BLaER1 (cell line): ENCODE data around the gene SLC22A23.
A peak's percentile ranks its signal among the peaks of the same experiment; 100 is the strongest.

Experiments
- H3K27ac ChIP-seq: shearing (Covaris generic); formaldehyde crosslinking; 2 replicates; pipeline ENCODE4 v1.8.1; 2022
- H3K27me3 ChIP-seq: shearing (Covaris generic); formaldehyde crosslinking; 2 replicates; pipeline ENCODE4 v1.8.1; 2022
- H3K36me3 ChIP-seq: shearing (Covaris generic); formaldehyde crosslinking; 2 replicates; pipeline ENCODE4 v1.8.1; 2022
- H3K4me1 ChIP-seq: shearing (Covaris generic); formaldehyde crosslinking; 2 replicates; pipeline ENCODE4 v1.8.1; 2022
- H3K4me2 ChIP-seq: shearing (Covaris generic); formaldehyde crosslinking; 2 replicates; pipeline ENCODE4 v1.8.1; 2022
- H3K4me3 ChIP-seq: shearing (Covaris generic); formaldehyde crosslinking; 2 replicates; pipeline ENCODE4 v1.8.1; 2022
- H3K9ac ChIP-seq: shearing (Covaris generic); formaldehyde crosslinking; 2 replicates; pipeline ENCODE4 v1.8.1; 2022
- H3K9me3 ChIP-seq: shearing (Covaris generic); formaldehyde crosslinking; 2 replicates; pipeline ENCODE4 v1.8.1; 2022
- H4K20me1 ChIP-seq: shearing (Covaris generic); formaldehyde crosslinking; 2 replicates; pipeline ENCODE4 v1.8.1; 2022
- Cebpa-rat ChIP-seq: shearing (Covaris generic); IDR thresholded peaks from 2 replicates; pipeline ENCODE4 v1.8.1; 2022

Gene SLC22A23

DNA sequence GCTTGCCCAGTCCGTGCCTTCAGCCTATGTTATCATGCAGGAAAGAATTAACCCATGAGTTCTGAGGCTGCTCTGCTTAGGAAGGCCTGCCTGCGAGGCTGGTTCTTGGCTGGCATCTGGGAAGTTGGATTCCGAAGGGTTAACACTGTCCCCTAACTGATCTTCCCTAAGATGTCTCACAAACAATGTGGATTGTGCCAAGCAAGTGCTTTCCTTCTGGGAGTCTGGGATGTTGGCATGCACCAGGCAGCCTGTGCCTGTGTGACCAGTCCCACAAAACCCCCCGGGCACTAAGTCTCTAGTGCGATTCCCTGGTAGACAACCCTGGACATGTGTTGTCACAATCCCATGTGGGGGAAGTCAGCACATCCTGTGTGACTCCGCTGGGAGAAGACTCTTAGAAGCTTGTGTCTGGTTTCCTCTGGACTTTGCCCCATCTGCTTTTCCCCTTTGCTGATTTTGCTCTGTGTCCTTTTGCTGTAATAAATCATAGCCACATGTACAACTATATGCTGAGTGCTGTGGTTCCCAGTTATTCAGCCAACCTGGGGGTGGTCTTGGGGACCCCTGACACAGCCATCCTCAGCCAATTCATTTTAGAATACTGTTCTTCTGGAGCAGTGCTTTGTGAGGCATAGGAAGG lies 83.8 kb downstream of the SLC22A23 start:
- no peaks in the 10 kb centered on the region for H3K9me3 ChIP-seq
- H3K36me3 ChIP-seq, result no peaks in the 10 kb centered on the region
- peak overlapping the region; percentile 11 for H3K9ac ChIP-seq
- TF ChIP-seq Cebpa-rat, result no peak
- H3K27me3 ChIP-seq, result no peaks in the 10 kb centered on the region
- peak overlapping the region; percentile 46 for H3K4me2 ChIP-seq
- peak overlapping the region; percentile 40 for H3K27ac ChIP-seq
- H3K4me3 ChIP-seq, result no peak overlapping the region
- no peaks in the 10 kb centered on the region for H4K20me1 ChIP-seq
- H3K4me1 ChIP-seq, result peaks cover 28% of the 10 kb centered on the region

DNA sequence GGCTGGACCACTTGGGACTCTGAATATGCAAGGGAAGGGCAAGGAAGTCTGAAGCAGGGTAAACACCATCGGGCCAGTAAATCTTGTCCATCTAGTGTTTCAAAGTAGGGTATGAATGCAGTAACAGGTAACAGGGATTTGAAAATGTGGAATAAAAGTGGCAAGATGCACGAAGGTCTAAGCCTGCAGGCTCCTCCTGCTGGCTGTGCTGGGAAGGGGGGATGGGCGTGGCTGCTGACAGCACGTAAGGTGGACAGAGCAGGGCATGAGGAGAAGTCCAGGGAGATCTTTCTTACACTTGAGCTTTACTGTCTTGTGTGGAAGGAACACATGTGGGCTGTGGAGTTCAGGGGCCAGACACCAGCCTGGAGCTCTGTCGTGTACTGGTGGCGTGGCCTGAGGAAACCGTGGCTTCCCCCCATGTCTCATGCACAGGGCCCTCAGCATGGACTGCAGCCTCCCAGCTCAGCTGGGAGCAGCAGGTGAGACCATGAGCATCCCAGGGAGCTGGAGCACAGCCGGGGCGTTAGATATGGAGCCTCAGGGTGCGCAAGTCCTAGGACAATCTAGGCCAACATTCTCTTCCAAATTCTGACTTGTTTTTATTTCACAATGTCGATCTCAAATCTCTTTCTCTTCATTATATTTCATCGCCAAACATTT lies 84.5 kb downstream of the SLC22A23 start:
- no peaks in the 10 kb centered on the region for H3K27me3 ChIP-seq
- no peak overlapping the region for H3K4me3 ChIP-seq
- no peaks in the 10 kb centered on the region for H3K36me3 ChIP-seq
- no peak overlapping the region for H3K9ac ChIP-seq
- H3K4me2 ChIP-seq, result peak overlapping the region; percentile 46; the same call in 1 of the 2 replicates
- TF ChIP-seq Cebpa-rat, result no peak
- H3K27ac ChIP-seq, result no peak overlapping the region
- no peaks in the 10 kb centered on the region for H4K20me1 ChIP-seq
- no peaks in the 10 kb centered on the region for H3K9me3 ChIP-seq
- peaks cover 27% of the 10 kb centered on the region for H3K4me1 ChIP-seq

DNA sequence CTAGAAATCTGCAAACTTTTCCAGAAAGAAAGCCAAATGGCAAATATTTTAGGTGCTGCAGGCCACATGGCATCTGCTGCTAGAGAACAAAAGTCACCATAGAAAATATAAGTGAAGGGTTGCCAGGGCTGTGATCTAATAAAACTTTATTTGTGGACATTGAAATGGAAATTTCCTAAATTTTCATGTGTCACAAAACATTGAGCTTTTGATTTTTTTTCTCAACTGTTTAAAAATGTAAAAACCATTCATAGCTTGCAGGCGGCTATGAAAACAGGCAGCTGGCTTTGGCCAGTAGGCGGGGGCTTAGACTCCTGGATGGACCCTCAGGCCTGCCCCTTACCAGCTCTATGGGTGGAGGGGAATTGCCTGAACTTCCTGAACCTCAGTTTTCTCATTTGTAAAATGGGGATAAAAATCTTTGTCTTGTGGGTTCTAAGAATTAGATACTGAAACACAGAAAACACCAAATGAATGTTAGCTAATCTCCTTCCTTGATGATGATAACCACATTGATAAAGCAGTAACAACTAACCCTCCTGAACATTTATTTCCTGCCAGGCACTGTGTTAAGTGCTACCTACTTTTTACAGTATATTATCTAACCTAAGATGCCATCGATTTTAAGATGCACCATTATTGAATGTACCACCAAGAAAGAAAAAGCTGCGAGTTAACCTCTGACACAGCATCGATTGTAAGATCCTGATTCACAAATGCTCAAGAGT lies 85.5 kb downstream of the SLC22A23 start:
- no peak overlapping the region for H3K4me2 ChIP-seq
- H3K27me3 ChIP-seq, result no peaks in the 10 kb centered on the region
- H3K9me3 ChIP-seq, result no peaks in the 10 kb centered on the region
- H4K20me1 ChIP-seq, result no peaks in the 10 kb centered on the region
- H3K4me3 ChIP-seq, result no peak overlapping the region
- no peak overlapping the region for H3K9ac ChIP-seq
- H3K36me3 ChIP-seq, result no peaks in the 10 kb centered on the region
- peaks cover 34% of the 10 kb centered on the region for H3K4me1 ChIP-seq
- no peak overlapping the region for H3K27ac ChIP-seq
- no peak for TF ChIP-seq Cebpa-rat

DNA sequence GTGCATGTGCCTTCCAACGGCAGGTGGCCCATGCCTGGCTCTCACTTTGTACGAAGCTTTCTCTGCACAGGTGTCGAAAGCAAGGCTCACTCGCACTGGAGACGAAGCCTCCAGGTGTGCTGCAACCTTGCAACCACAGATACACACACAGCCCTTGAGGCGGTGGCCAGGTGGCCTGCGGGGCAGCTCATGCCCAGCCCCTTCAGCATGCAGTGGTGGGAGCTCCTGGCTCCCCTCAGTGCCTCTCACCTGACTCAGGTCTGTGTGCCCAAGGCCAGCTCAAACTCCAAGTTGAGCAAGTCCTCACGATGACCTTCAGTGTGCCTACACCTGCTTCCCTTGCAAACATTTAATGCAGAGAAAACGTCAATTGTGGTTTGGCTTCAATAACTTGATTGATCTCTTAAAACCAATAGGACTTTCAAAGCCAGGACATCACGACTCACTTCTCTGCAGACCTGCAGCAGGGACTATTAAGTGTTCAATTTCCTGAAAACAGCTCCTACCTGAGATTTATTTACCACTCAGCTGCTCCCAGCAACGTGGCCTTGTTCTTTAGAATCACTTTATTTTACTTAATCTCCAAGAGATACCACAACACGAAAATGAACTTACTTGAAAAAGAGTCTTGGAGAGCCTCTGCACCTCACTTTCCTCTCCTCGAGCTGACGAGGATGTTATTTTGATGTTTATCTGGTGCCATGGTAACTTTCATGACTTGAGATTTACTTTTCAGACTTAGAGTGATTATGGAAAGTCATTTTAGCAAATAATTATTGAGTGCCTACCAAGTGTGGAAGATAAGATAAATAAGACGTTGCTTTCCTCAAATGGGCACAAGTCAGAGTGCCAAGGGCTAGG lies 86.3 kb downstream of the SLC22A23 start:
- Histone ChIP-seq H3K4me3 (no peak overlapping the region), H3K9me3 (no peaks in the 10 kb centered on the region), H4K20me1 (no peaks in the 10 kb centered on the region), H3K27ac (no peak overlapping the region), H3K4me2 (no peak overlapping the region), H3K4me1 (peaks cover 36% of the 10 kb centered on the region), H3K27me3 (no peaks in the 10 kb centered on the region), H3K36me3 (no peaks in the 10 kb centered on the region), H3K9ac (no peak overlapping the region)
- no peak for TF ChIP-seq Cebpa-rat

DNA sequence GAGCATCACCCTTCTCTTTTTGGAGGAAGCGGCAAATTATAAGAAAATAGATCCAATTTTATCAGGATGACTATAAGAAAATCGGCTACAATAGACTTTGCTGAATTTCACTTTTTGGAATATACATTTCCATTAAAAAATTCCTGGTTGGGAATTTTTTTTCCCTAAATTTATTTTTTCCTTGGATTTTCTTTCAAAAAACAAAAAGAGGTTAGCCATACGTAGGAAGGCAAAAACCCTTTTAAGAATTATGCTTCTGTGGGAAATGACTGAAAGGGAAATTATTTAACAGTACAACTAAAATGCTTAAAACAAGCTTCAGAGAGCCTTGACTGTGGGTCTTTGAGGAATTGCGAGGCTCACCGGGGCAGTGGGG lies 86.9 kb downstream of the SLC22A23 start:
- H3K4me3 ChIP-seq, result no peak overlapping the region
- H3K4me2 ChIP-seq, result no peak overlapping the region
- no peaks in the 10 kb centered on the region for H3K36me3 ChIP-seq
- H3K27me3 ChIP-seq, result no peaks in the 10 kb centered on the region
- no peaks in the 10 kb centered on the region for H4K20me1 ChIP-seq
- peaks cover 36% of the 10 kb centered on the region for H3K4me1 ChIP-seq
- no peaks in the 10 kb centered on the region for H3K9me3 ChIP-seq
- H3K27ac ChIP-seq, result no peak overlapping the region
- TF ChIP-seq Cebpa-rat, result no peak
- no peak overlapping the region for H3K9ac ChIP-seq

DNA sequence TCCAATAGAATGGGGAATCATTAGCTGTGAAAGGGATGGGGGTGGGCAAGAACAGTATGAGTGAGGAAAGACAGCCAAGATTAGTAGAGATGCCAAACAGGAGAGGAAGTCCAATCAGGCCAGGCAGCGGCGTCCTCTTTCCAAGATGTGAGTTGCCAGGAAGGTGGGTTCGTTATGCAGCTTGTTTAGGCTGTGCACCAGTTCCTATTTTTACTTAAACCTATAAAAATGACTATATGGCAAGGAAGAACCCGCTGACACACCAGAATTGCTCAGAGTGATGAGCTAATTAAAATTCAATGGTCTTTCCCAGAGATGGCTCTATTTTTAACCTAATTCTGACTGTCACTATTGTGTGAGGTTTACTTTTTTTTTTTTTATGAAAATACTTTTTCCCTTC lies 88.2 kb downstream of the SLC22A23 start:
- Histone ChIP-seq H3K4me2 (no peak overlapping the region), H3K27ac (no peak overlapping the region), H3K4me1 (peaks cover 35% of the 10 kb centered on the region)

DNA sequence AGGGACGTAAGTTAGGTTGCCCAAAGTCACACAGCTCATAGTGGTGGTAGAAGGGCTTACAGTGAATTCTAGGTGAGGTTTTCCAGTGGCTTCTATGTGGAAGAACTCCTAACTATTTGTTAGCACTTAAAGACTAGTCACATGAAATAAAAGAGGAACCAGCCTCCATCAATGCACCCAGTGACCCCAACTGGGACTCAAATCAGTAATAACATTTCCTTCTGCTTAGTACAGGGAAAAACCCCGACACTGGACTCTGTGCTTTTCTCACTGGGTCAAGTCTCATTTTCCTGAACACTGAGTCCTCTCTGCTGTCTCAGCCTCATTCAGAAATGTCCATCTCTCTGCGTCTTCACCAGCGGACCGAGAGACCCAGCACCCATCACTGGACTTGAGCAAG lies 89.2 kb downstream of the SLC22A23 start:
- Histone ChIP-seq H3K9me3 (no peaks in the 10 kb centered on the region), H3K36me3 (no peaks in the 10 kb centered on the region), H3K4me3 (no peak overlapping the region), H3K9ac (no peak overlapping the region), H4K20me1 (no peaks in the 10 kb centered on the region), H3K27me3 (no peaks in the 10 kb centered on the region), H3K4me1 (peaks cover 24% of the 10 kb centered on the region), H3K4me2 (peak overlapping the region; percentile 43), H3K27ac (no peak overlapping the region)
- no peak for TF ChIP-seq Cebpa-rat

More for the DNA sequence above, 88.2 kb downstream of the SLC22A23 start:
- Histone ChIP-seq H3K27me3 (no peaks in the 10 kb centered on the region), H3K4me3 (no peak overlapping the region), H3K9me3 (no peaks in the 10 kb centered on the region), H3K9ac (no peak overlapping the region), H4K20me1 (no peaks in the 10 kb centered on the region), H3K36me3 (no peaks in the 10 kb centered on the region)
- no peak for TF ChIP-seq Cebpa-rat

DNA sequence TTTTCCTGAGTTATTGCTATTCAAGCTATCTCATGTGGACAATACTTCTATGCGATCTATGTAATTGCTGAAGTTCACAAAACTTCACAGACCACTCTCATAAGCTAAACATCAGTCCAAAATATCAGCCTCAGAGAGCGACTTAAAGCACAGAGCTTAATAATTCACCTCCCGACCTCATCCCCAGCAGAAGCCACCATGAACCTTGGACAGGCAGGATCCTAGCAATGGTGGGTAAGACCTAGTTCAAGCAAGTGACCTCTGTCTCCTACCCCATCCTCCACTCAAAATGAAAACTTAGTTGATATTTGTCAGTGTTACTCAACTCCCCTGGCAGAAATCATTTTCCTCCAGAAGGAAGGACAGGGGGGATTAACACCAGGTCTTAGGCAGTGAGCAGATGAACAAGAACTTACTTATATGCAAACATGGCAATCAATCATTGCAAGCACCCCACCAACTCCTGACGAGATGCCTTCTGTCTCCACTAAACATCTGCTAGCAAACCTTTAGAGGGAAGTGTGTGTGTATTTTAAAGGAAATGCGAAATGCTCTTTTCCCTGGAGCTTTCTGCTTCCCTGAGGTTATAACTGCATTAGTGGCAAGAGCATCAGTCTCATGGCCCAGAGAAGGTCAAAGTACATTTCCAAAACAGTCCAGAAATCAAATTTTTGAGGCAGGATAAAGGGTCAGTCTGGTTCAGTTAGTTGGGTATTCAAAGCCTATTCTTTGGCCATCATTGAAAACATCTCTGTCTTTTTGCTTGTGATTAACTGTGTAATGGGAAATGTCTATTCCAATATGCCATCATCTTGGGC lies 90.0 kb downstream of the SLC22A23 start:
- Histone ChIP-seq H3K9ac (no peak overlapping the region), H3K4me2 (peak overlapping the region; percentile 43), H3K4me1 (peaks cover 19% of the 10 kb centered on the region), H3K27ac (no peak overlapping the region), H3K27me3 (no peaks in the 10 kb centered on the region), H3K36me3 (no peaks in the 10 kb centered on the region), H4K20me1 (no peaks in the 10 kb centered on the region), H3K4me3 (no peak overlapping the region), H3K9me3 (no peaks in the 10 kb centered on the region)
- no peak for TF ChIP-seq Cebpa-rat

DNA sequence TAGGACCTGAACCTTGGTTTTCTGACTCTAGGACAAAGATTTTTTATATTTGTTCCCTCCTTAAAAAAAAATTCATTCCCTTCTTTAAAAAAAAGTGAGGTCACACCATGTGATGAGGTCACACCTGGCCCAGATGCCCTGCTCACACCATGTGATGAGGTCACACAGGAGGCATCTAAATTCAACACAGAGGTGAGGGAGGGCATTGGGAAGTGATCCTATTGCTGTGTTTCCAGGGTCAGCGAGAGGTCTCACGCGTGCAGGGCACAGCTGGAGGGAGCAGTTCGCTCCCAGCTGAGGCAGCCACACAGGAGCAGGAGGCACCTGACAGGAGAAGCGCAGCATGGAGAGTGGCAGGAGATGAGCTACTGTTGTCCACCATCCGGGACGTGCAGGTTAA lies 92.5 kb downstream of the SLC22A23 start:
- H3K4me3 ChIP-seq, result no peak overlapping the region
- no peaks in the 10 kb centered on the region for H3K36me3 ChIP-seq
- no peak overlapping the region for H3K4me2 ChIP-seq
- no peaks in the 10 kb centered on the region for H3K9me3 ChIP-seq
- H3K9ac ChIP-seq, result no peak overlapping the region
- peaks cover 32% of the 10 kb centered on the region for H3K4me1 ChIP-seq
- TF ChIP-seq Cebpa-rat, result no peak
- H3K27me3 ChIP-seq, result no peaks in the 10 kb centered on the region
- no peaks in the 10 kb centered on the region for H4K20me1 ChIP-seq
- H3K27ac ChIP-seq, result no peak overlapping the region
